Measurements from ENCODE around the gene GPX7.
A peak's percentile ranks its signal among the peaks of the same experiment; 100 is the strongest.

GPX7 gene

DNA sequence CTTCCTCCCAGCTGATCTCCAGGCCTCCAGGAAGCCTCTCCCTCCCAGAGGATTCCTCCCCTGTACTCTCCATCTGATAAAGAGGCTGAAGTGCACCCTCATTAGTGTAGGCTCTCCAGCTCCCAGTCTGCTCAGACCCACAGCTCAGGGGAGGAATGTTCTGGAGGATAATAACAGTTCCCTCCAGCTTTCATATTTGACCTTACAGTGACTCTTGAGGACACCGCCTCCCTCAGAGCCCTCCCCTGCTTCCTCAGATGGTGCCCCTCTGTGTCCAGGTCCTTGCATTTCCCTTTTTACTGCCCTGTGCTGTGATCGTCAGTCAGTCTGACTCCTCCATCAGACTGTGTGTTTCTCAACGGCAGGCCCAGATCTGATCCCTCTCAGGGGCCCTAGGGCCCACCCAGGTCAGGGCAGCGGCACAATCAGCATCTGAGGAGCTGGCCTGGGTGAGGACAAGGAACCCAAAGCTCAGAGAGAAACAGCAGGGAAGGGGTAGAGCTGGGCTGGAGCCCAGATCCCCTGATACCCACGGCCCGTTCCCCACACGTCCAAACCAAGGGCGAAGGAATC, 29.7 kb downstream of the GPX7 start:
- no peak for DNase-seq

DNA sequence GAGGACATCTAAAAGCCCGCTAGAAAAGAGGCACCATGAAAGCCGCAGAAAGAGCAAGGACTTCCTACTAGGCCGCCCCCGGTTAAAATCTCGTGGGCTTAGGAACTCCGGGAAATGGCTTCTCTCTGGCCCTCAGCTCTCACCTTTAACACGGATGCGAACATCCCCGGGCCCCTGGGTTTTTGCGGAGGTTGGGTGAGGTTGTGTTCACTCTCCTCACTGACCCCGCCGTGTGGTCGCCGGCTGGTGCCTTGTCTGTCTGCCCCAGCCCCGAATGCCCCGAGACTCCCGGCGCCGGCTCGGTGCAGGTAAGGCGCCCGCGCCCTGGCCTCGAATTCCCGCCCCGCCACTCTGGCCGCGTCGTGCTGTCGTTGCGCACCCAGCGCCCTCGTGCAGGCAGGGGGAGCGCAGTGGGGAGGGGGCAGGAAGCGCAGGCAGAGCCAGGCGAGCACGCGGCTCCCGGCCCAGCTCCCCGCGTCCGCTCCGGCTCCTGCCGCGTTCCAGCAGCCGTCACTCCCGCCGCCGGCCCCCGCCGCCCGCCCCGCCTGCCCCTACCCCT, 30.6 kb downstream of the GPX7 start, which contains the start of gene SHISAL2A:
Gene SHISAL2A (plus strand): TSS at position 437 of the 559 bp plus-strand sequence. CDS start 326 bp downstream, outside the sequence.
- peak; percentile 85 for DNase-seq

DNA sequence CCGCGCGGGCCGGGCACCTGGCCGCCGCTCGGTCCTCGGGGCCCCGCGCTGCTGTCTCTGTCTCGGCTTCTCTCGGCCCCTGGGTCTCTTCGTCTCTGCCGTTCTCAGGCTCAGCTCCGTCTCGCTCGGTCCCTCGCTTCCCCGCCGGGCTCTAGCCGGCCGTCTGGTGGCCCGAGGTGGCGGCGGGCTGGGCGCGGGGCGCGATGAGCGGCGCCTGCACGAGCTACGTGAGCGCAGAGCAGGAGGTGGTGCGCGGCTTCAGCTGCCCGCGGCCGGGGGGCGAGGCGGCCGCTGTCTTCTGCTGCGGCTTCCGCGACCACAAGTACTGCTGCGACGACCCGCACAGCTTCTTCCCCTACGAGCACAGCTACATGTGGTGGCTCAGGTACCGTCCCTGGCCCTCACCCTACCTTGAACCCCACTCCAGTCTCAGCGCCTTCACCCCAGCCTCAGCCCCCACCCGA, 31.2 kb downstream of the GPX7 start:
- DNase-seq = peak; percentile 57

DNA sequence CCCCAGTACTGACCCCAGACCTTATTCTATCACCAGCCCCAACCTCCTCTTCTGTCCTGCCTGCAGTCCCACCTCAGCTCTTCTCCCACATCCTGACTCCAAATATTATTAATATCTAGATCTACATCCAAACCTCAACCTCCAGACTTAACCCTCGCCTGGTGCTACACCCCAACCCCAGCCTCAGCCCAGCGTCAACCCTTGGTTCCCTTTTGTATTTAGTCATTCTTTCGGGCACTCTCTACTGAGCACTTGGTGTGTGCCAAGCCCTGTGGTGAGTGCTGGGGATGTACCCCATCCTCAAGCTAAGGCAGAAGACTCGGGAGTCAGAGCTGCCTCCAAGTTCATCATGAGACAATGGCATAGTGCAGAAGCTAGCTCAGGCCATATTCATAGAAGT, 31.9 kb downstream of the GPX7 start:
- peak; percentile 52 for DNase-seq

DNA sequence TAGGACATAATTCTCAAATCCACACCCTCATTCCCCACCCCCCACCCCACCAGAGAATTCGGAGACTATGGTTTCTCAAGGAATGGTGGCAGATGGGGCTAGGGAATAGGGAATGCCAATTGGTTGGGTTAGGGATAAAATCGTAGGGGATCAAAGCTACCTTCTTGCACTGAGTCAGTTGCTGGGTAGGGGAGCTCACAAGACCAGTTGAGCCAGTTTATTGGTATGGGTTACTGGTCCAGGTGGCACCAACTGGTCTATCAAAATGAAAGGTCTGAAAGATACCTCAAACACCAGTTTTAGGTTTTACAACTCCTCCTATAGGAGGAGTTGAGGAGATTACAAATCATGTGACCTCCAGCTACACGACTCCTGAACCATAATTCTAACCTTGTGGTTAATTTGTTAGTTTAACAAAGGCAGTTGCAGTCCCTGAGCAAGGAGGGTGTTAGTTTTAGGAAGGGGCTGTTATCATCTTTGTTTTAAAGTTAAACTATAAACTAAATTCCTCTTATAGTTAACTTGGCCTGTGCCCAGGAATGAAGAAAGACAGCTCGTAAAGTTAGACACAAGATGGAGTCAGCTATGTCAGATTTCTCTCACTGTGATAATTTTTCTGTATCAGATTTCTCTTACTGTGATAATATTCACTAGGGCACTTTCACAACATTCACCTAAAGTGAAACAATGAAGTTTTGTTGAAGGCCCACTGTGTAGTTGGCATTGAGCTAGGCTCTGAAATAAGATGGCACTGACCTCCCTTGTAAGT, 33.3 kb downstream of the GPX7 start:
- DNase-seq = no peak

DNA sequence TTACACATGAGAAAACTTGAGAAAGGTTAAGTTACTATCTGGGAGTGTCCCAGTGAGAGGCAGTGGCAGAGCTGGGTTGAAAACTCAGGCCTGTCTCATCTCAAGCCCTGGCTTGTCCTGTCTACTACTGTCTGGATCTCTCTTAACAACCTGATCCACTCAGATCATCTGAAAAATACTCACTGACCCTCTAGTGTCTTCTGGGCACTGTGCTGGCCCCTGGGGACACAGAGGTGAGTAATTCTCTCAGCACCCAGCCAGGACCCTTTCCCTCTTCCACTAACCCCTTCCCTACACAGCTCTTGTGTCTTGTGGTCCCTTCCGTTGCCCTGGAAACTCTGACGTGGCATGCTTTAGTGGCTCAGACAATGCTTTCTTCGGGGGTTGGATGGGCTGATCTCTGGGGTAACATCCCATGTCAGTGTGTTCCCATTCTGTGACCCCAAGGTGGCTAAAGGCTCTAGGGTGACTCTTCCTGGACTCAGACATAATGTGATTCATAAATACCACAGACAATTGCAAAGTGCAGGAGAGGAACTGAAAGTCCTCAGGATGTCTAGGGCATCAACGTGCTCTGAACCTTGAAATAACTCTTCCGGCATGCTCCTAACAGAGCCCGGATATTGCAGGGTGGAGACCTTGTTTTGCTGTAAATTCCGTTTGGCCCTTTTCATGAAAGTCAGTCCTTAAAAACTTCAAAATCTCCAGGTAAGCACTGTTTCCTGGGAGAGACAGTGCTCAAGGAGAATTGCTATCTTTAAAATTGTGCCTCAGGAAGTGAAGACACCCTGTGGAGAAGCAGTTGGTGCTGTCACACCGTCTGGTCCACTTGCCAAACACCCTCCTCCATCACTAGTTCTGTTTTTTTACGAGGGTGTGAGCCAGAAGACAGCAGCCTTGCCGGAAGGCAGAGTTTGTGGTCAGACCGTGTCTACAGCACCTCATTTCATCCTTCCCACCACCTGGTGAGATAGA, 34.8 kb downstream of the GPX7 start:
- DNase-seq = peak; percentile 78

DNA sequence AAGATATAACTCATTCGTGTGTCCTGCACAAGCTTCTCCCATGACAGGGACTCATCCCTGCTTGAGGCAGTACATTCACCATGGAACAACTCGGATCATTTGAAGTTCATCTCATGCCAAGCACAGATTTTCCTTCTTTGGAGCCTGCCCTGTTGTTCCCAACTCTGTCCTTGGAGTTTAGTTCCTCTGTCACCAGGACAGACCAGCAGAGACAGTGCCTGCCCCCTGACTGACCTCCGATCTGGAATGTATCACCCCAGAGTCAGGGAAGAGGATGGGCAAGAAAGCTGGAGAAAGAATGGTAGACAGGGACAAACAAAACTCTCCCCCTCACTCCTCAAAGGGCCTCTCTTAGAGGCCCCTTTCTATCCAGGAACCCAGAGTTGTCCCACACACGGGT, 35.8 kb downstream of the GPX7 start:
- DNase-seq = no peak

DNA sequence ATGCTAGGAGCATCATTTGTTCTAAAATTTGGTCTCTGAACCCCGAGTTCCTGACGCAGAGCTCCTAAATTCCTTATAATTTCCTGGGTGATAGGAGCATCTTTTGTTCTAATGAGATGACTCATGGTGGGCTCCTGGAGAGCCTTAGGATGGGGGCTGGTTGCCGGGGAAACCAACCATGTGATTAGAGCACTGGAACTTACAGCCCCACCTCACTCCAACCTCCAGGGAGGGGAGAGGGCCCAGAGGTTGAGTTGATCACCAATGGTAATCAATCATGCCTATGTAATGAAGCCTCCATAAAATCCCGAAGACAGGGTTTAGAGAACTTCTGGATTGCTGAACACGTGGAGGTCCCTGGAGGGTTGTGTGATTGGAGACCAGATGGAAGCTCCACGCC, 38.5 kb downstream of the GPX7 start:
- DNase-seq = no peak

DNA sequence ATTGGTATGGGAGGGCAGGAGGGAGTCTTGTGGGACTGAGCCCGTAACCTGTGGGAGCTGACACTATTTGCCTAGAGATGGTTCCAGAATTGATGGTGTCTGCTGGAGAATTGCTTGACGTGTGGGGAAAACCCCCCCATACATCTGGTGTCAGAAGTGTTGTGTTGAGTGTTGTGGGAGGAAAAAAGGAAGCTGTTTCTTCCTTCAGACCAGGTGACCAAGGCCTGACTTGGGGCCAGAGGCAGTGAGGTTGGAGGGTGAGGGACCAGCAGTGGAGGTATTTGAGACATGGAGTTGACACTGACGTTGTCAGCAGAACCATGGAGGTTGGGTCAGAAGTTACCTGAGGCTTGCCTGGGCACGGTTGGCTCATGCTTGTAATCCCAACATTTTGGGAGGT, 39.1 kb downstream of the GPX7 start:
- DNase-seq = no peak

DNA sequence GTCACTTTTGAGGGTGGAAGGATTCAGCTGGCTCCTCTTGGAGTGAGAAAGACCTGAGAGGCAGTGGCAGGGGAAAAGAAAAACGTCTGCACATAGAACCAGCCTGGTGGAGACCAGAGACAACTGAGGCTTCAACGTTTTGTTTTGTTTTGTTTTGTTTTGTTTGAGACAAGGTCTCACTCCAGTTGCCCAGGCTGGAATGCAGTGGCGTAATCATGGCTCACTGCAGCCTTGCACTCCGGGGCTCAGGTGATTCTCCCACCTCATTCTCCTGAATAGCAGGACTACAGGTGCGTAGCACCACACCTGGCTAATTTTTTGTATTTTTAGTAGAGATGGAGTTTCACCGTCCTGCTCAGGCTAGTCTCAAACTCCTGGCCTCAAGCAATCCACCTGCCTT, 43.1 kb downstream of the GPX7 start:
- DNase-seq = no peak

DNA sequence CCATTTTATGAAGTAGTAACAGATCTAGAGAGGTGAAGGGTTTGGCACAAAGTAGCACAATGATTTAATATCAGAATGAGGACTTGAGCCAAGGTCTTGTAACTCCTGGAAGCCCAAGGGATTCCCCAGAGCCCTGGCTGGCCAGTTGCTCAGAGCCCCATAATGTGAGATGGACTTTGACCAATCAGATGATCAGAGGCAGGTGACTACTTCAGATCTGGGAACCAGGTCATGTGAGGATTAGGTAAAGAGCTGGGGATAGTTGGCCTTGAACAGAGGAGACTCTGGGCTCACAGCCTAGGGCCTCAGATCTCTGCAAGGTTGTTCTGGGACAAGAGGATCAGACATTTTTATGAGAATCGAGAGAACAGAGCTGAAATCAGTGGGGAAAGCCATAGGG, 49.7 kb downstream of the GPX7 start:
- no peak for DNase-seq

DNA sequence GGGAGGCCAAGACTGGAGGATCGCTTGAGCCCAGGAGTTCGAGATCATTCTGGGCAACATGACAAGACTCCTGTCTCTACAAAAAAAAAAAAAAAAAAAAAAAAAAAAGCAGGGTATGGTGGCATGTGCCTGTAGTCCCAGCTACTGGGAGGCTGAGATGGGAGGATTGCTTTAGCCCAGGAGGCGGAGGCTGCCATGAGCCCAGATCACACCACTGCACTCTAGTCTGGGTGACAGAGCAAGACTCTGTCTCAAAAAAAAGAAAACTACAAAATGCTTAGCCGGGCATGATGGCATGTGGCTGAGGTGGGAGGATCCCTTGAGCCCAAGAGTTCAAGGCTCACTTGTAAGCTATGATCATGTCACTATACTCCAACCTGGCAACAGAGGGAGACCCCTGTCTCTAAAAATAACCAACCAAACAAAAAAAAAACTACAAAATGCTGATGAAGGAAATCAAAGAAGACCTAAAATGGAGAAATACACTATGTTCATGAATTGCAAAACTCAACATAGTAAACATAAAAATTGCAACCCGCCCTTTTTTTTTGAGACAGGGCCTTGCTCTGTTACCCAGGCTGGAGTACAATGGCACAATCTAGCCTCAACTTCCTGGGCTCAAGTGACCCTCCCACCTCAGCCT, 51.2 kb downstream of the GPX7 start:
- DNase-seq = no peak

DNA sequence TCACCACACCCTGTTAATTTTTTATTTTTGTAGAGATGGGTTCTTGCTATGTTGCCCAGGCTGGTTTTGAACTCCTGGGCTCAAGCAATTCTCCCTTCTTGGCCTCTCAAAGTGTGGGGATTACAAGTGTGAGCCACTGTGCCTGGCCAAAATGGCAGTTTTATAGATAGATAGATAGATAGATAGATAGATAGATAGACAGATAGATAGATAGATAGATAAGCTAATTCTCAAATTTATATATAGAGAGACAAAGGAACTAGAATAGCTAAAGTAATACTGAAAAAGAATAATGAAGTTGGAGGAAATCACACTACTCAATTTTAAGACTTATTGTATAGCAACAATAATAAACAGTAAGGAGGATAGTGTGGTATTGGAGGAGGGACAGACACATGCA, 51.9 kb downstream of the GPX7 start:
- no peak for DNase-seq

DNA sequence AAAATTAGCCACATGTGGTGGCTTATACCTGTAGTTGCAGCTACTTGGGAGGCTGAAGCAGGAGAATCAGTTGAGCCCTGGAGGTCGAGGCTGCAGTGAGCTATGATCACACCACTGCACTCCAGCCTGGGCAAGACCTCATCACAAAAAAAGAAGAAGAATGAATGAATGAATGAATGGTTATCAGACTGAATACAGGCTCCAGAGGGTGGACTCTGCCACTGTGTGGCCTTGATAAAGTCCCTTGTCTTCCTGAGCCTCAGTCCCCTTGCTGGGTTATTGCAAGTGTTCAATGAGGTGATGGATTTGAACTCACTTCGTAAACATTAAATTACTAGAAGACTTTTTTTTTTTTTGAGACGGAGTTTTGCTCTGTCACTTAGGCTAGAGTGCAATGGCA, 55.5 kb downstream of the GPX7 start:
- DNase-seq = no peak

Measured in CD4-positive, alpha-beta T cell treated with Interleukin-17A for 4 hours (primary cell).